H1 (cell line): ENCODE results near the gene ADARB2. TPM values are rescaled to one million over a fixed set of nuclear protein-coding genes. Genes with fewer than 3 reads are reported as not detected.

Source experiments
- CTCF ChIA-PET: fragments of 300-600 bp; sonication (Branson Sonifier 250); formaldehyde crosslinking; loops from one replicate; lab custom pipeline; 2021; ENCODE audit not compliant: partially characterized antibody; lab: Charles Lee
- POLR2A ChIA-PET: fragments of 300-600 bp; sonication (Branson Sonifier 250); formaldehyde crosslinking; loops from one replicate; lab custom pipeline; 2021; ENCODE audit warnings: inconsistent platforms; ENCODE audit not compliant: partially characterized antibody; lab: Charles Lee
- DNase-seq, 2 experiments: peaks; one replicate each; pipeline versions ENCODE4 v3.0.0 to v3.0.0-alpha.2; 2010 to 2022; ENCODE audit warnings: low spot score in 2 of 2, low read depth in 1 of 2, mixed read lengths in 1 of 2
- FAIRE-seq: peaks from 2 replicates; lab custom pipeline; 2011; peaks lifted over from hg19 to GRCh38; lab: Jason Lieb, UNC
- H2AFZ ChIP-seq: 2 replicates; pipeline ENCODE4 v1.8.1; 2012; ENCODE audit warnings: low read length, inconsistent platforms
- H2AK5ac ChIP-seq: 2 replicates; pipeline ENCODE4 v1.6.1; 2013; ENCODE audit warnings: low read depth, low read length
- H2BK120ac ChIP-seq: replicated peaks from 2 replicates; pipeline ENCODE3; 2013; ENCODE audit warnings: low read depth, low read length, inconsistent platforms
- H2BK12ac ChIP-seq: 2 replicates; pipeline ENCODE4 v1.6.1; 2013; ENCODE audit warnings: low read depth, low read length
- H2BK15ac ChIP-seq: 2 replicates; pipeline ENCODE4 v1.6.1; 2013; ENCODE audit warnings: low read length
- H2BK20ac ChIP-seq: 2 replicates; pipeline ENCODE4 v1.6.1; 2013; ENCODE audit warnings: low read length
- H2BK5ac ChIP-seq: 2 replicates; pipeline ENCODE4 v1.6.1; 2013; ENCODE audit warnings: low read depth, low read length
- H3K14ac ChIP-seq: 2 replicates; pipeline ENCODE4 v1.6.1; 2013; ENCODE audit warnings: inconsistent platforms; ENCODE audit not compliant: insufficient read length
- H3K18ac ChIP-seq: 2 replicates; pipeline ENCODE4 v1.6.1; 2013; ENCODE audit warnings: low read length; ENCODE audit errors: extremely low read depth
- H3K23ac ChIP-seq: 2 replicates; pipeline ENCODE4 v1.6.1; 2013; ENCODE audit warnings: inconsistent platforms; ENCODE audit not compliant: insufficient read length
- H3K23me2 ChIP-seq: 2 replicates; pipeline ENCODE4 v1.6.1; 2013; ENCODE audit warnings: low read depth, low read length
- H3K27ac ChIP-seq: 2 replicates; pipeline ENCODE4 v1.6.1; 2011; ENCODE audit warnings: low read depth, low read length, inconsistent platforms
- H3K27me3 ChIP-seq, 4 experiments: replicated peaks in 1 of 4; 1 replicate in 1 of 4; 2 replicates in 3 of 4; pipeline versions ENCODE4 v1.6.1 to v1.8.1; 2011 to 2013; ENCODE audit warnings: low read length in 3 of 4, mild to moderate bottlenecking in 3 of 4, inconsistent platforms in 2 of 4, mixed read lengths in 2 of 4, moderate library complexity in 1 of 4; ENCODE audit not compliant: control insufficient read depth in 3 of 4, insufficient read depth in 3 of 4; ENCODE audit errors: extremely low read depth in 1 of 4
- H3K36me3 ChIP-seq, 4 experiments: 2 replicates each; pipeline versions ENCODE4 v1.6.1 to v1.8.1; 2011 to 2013; ENCODE audit warnings: mild to moderate bottlenecking in 4 of 4, low read length in 3 of 4, moderate library complexity in 2 of 4, control low read depth in 1 of 4, inconsistent platforms in 1 of 4; ENCODE audit not compliant: insufficient read depth in 4 of 4, control insufficient read depth in 2 of 4
- H3K4ac ChIP-seq: replicated peaks from 2 replicates; pipeline ENCODE3; 2013; ENCODE audit warnings: low read length, low read depth, mixed read lengths, inconsistent platforms; ENCODE audit not compliant: insufficient read length
- H3K4me1 ChIP-seq, 4 experiments: replicated peaks in 1 of 4; 1 replicate in 1 of 4; 2 replicates in 3 of 4; pipeline versions ENCODE4 v1.6.1 to v1.8.1; 2011 to 2013; ENCODE audit warnings: low read length in 3 of 4, inconsistent platforms in 2 of 4, mixed read lengths in 1 of 4; ENCODE audit not compliant: insufficient read depth in 4 of 4, control insufficient read depth in 3 of 4
- H3K4me2 ChIP-seq, 2 experiments: 2 replicates each; pipeline versions ENCODE4 v1.6.1 to v1.8.1; 2011 to 2013; ENCODE audit warnings: low read depth in 2 of 2, low read length in 2 of 2, control low read depth in 1 of 2, inconsistent platforms in 1 of 2, mild to moderate bottlenecking in 1 of 2; ENCODE audit not compliant: insufficient read depth in 1 of 2
- H3K4me3 ChIP-seq, 4 experiments: fragments of 200-600, 300-600 bp in 1 of 4; sonication (generic), shearing (Covaris generic), sonication (Bioruptor Twin) in 1 of 4; 2 replicates each; pipeline versions ENCODE4 v1.5.1 to v1.8.1; 2011 to 2016; ENCODE audit warnings: low read length in 4 of 4, low read depth in 3 of 4, control low read depth in 2 of 4, inconsistent platforms in 2 of 4, mild to moderate bottlenecking in 2 of 4, mixed read lengths in 1 of 4, moderate library complexity in 1 of 4; ENCODE audit not compliant: insufficient read depth in 2 of 4; ENCODE audit errors: extremely low read depth in 1 of 4
- H3K56ac ChIP-seq: replicated peaks from 2 replicates; pipeline ENCODE3; 2013; ENCODE audit warnings: low read depth, mild to moderate bottlenecking, mixed read lengths, low read length, inconsistent platforms; ENCODE audit not compliant: insufficient read length
- H3K79me1 ChIP-seq: 2 replicates; pipeline ENCODE4 v1.6.1; 2013; ENCODE audit warnings: low read depth, low read length, control low read depth
- H3K79me2 ChIP-seq, 2 experiments: 2 replicates each; pipeline versions ENCODE4 v1.6.1 to v1.8.1; 2012 to 2013; ENCODE audit warnings: low read length in 2 of 2, mild to moderate bottlenecking in 2 of 2, inconsistent platforms in 1 of 2; ENCODE audit not compliant: insufficient read depth in 2 of 2, control insufficient read depth in 1 of 2
- H3K9ac ChIP-seq, 4 experiments: replicated peaks in 1 of 4; 1 replicate in 1 of 4; 2 replicates in 3 of 4; pipeline versions ENCODE4 v1.6.1 to v1.8.1; 2011 to 2013; ENCODE audit warnings: low read depth in 3 of 4, low read length in 3 of 4, control low read depth in 2 of 4, mild to moderate bottlenecking in 2 of 4, moderate library complexity in 2 of 4, inconsistent platforms in 1 of 4; ENCODE audit errors: extremely low read depth in 1 of 4
- H3K9me3 ChIP-seq, 2 experiments: 2 replicates each; pipeline versions ENCODE4 v1.6.1 to v1.8.1; 2012 to 2013; ENCODE audit warnings: mild to moderate bottlenecking in 2 of 2, moderate library complexity in 2 of 2, control low read depth in 1 of 2, inconsistent platforms in 1 of 2, low read depth in 1 of 2, low read length in 1 of 2, mixed read lengths in 1 of 2; ENCODE audit not compliant: insufficient read depth in 2 of 2
- H4K20me1 ChIP-seq, 2 experiments: replicated peaks in 1 of 2; 2 replicates each; pipeline versions ENCODE3 to v1.8.1; 2011 to 2013; ENCODE audit warnings: inconsistent platforms in 2 of 2, low read length in 2 of 2, mild to moderate bottlenecking in 1 of 2; ENCODE audit not compliant: insufficient read depth in 2 of 2, control insufficient read depth in 1 of 2
- H4K5ac ChIP-seq: 2 replicates; pipeline ENCODE4 v1.6.1; 2013; ENCODE audit warnings: low read length, low read depth, mixed read lengths, inconsistent platforms; ENCODE audit not compliant: insufficient read length
- H4K8ac ChIP-seq: 2 replicates; pipeline ENCODE4 v1.8.0; 2013; ENCODE audit warnings: mild to moderate bottlenecking, moderate library complexity, low read length, inconsistent platforms; ENCODE audit not compliant: insufficient read depth; ENCODE audit errors: extremely low read depth
- H4K91ac ChIP-seq: replicated peaks from 2 replicates; pipeline ENCODE3; 2013; ENCODE audit warnings: low read length, mixed read lengths, inconsistent platforms; ENCODE audit not compliant: insufficient read length
- EGR1 ChIP-seq: IDR thresholded peaks from 2 replicates; pipeline ENCODE4 v1.6.1; 2011; ENCODE audit warnings: low read depth, low read length, borderline replicate concordance
- KDM4A ChIP-seq: IDR thresholded peaks from one replicate; pipeline ENCODE4 v1.7.1; 2012; ENCODE audit warnings: low read depth, mild to moderate bottlenecking, moderate library complexity, low read length, inconsistent platforms; ENCODE audit not compliant: severe bottlenecking
- PHF8 ChIP-seq: fragments of 200-600 bp; sonication (generic); conservative IDR thresholded peaks from 2 replicates; pipeline ENCODE4 v1.7.1; 2012; ENCODE audit warnings: low read depth, mild to moderate bottlenecking, inconsistent platforms, low read length, moderate library complexity
- RAD21 ChIP-seq, 2 experiments: IDR thresholded peaks in 1 of 2; conservative IDR thresholded peaks in 1 of 2; 2 replicates each; pipeline ENCODE4 v1.6.1; 2011; ENCODE audit warnings: low read depth in 2 of 2, low read length in 2 of 2, improper control_type of control experiment in 1 of 2, inconsistent platforms in 1 of 2, mild to moderate bottlenecking in 1 of 2, moderate library complexity in 1 of 2
- SAP30 ChIP-seq: fragments of 300-600 bp; sonication (generic); IDR thresholded peaks from 2 replicates; pipeline ENCODE4 v1.7.1; 2012; ENCODE audit warnings: low read length, moderate library complexity, mild to moderate bottlenecking, inconsistent platforms; ENCODE audit not compliant: insufficient read depth, insufficient replicate concordance
- WGBS, 2 experiments: shearing (Covaris generic) in 1 of 2; methylation state at CpG; one replicate each; pipeline versions ENCODE4 v1.1.6 to v1.1.7; 2013 to 2015; ENCODE audit warnings: low lambda C conversion rate in 2 of 2, mixed read lengths in 2 of 2, inconsistent platforms in 1 of 2, low coverage in 1 of 2, missing lambda C conversion rate in 1 of 2; ENCODE audit not compliant: insufficient replicate concordance in 2 of 2, insufficient coverage in 1 of 2, insufficient read length in 1 of 2; ENCODE audit errors: extremely low coverage in 1 of 2, missing lambda C conversion rate in 1 of 2; 5-methylcytosine and 5-hydroxymethylcytosine counted together
- polyA plus RNA-seq, 7 experiments: library from polyadenylated mRNA; depleted of rRNA in 3 of 7; stranded (reverse) in 5 of 7; unstranded in 2 of 7; fragments of >200 nt in 5 of 7; fragments of 200-250 nt in 2 of 7; gene quantifications; 1 replicate in 5 of 7; 2 replicates in 1 of 7; 4 replicates in 1 of 7; pipeline versions ENCODE4 v1.2.1 to v1.2.3, GENCODE V29; 2011 to 2013; ENCODE audit warnings: missing spikeins in 2 of 7, mixed read lengths in 2 of 7
- total RNA-seq: library from RNA; stranded (reverse); fragmentation: NEBNext Ultra II Directional; extraction: Animal tissue kit (Norgen Biotek cat#: 25700); gene quantifications from 2 replicates; pipeline ENCODE4 v1.2.1, GENCODE V29; 2021

The ADARB2 gene
- total and polyA plus RNA-seq, 2 of the 8 experiments (the other 6 are each of a cell fraction or from before 2014, with no cell fraction given), result 2.2 to 2.8 TPM

GRCh38 chr10:1141701-1142100 is 595.6 kb downstream of the ADARB2 start:
- CTCF ChIA-PET, result interaction anchor here (0.8 to 1.6 kb wide), 5 partner anchors 21 to 68 kb away, joined by 3 to 8 read pairs (median 4); no protein-coding TSS in a partner anchor
- Histone ChIP-seq H3K9me3 (peaks cover 0 to 3% of the 10 kb centered on the region in 2 experiments; a peak in 1 of 4 replicates), H2BK12ac (no peak overlapping the region), H4K20me1 (no peaks in the 10 kb centered on the region), H2BK5ac (no peak overlapping the region), H3K27ac (no peak overlapping the region), H3K79me2 (no peaks in the 10 kb centered on the region), H4K5ac (no peak overlapping the region), H3K4me3 (no peak overlapping the region), H4K91ac (no peak overlapping the region), H3K4me1 (no peaks in the 10 kb centered on the region), H4K8ac (no peak overlapping the region), H2BK120ac (no peak overlapping the region), H2BK15ac (no peak overlapping the region), H2AK5ac (no peak overlapping the region), H3K18ac (no peak overlapping the region), H3K9ac (no peak overlapping the region), H3K36me3 (no peaks in the 10 kb centered on the region), H3K79me1 (no peaks in the 10 kb centered on the region), H3K27me3 (no peaks in the 10 kb centered on the region), H3K14ac (no peak overlapping the region), H2AFZ (no peak overlapping the region), H3K4me2 (no peak overlapping the region), H3K4ac (no peak overlapping the region), H3K23ac (no peak overlapping the region), H3K23me2 (no peaks in the 10 kb centered on the region), H2BK20ac (no peak overlapping the region), H3K56ac (no peak overlapping the region)
- POLR2A ChIA-PET, result no interaction called here
- DNase-seq (peak in 1 of 2 experiments; percentile 39), FAIRE-seq (no peak)
- 96% methylated on average over 11 of the region's 11 CpGs; no CpG with 5 or more reads in 1 of the 2 experiments for WGBS, 2 experiments
- no peak for TF ChIP-seq KDM4A
- no peak for TF ChIP-seq SAP30
- no peak for TF ChIP-seq EGR1
- no peak for TF ChIP-seq PHF8
- no peak for TF ChIP-seq RAD21 (IDR thresholded peaks at IDR 0.05 in 1 of 2, conservative IDR thresholded peaks at IDR 0.05 in 1 of 2; ENCODE audit: low read depth in 2 of 2, low read length in 2 of 2)
